Effector memory CD4-positive, alpha-beta T cell (primary cell): ENCODE data around the gene FYCO1.
"Not testable (repeated sequence)": the region's sequence is repeated elsewhere in the genome, so short reads cannot be mapped to it uniquely, and the experiment has no call there.

Experiments
- DNase-seq, 3 donors: peaks; one replicate each; pipeline ENCODE4 v3.0.0-alpha.2; 2020
- H3K27ac ChIP-seq: 2 replicates; pipeline ENCODE4 v1.7.0; 2013; ENCODE audit warnings: mild to moderate bottlenecking, low read length, moderate library complexity; ENCODE audit not compliant: insufficient read depth, poor library complexity, severe bottlenecking
- H3K27me3 ChIP-seq: replicated peaks from 2 replicates; pipeline ENCODE4 v1.7.0; 2013; ENCODE audit warnings: mild to moderate bottlenecking, low read length; ENCODE audit not compliant: insufficient read depth, control insufficient read depth, poor library complexity, severe bottlenecking
- H3K36me3 ChIP-seq: 2 replicates; pipeline ENCODE4 v1.7.0; 2013; ENCODE audit warnings: mild to moderate bottlenecking, low read length, moderate library complexity; ENCODE audit not compliant: control insufficient read depth, insufficient read depth
- H3K4me1 ChIP-seq: 2 replicates; pipeline ENCODE4 v1.7.0; 2013; ENCODE audit warnings: low read length, mild to moderate bottlenecking; ENCODE audit not compliant: control insufficient read depth, insufficient read depth, poor library complexity, severe bottlenecking
- H3K4me3 ChIP-seq: 2 replicates; pipeline ENCODE4 v1.7.0; 2013; ENCODE audit warnings: low read length, low read depth, mild to moderate bottlenecking; ENCODE audit not compliant: insufficient read depth, poor library complexity, severe bottlenecking
- H3K9me3 ChIP-seq: 2 replicates; pipeline ENCODE4 v1.7.0; 2013; ENCODE audit warnings: mild to moderate bottlenecking, low read length, moderate library complexity; ENCODE audit not compliant: control insufficient read depth
- total RNA-seq, 3 donors: gene quantifications; one replicate each; lab custom pipeline; 2026; lab: John Stamatoyannopoulos, UW

The FYCO1 gene
- 59.7 to 104 (median 102) reads per million in 3 donors for total RNA-seq

GRCh38 chr3:45995236-45996192 lies at the start of gene FYCO1:
Gene FYCO1 (minus strand): TSS chr3:45995824. CDS start chr3:45984910, 10,914 bp downstream.
- no peaks in the 10 kb centered on the region for H3K27me3 ChIP-seq
- H3K4me3 ChIP-seq = peak within 1 kb of the TSS; percentile 95
- peaks cover 35% of the 10 kb centered on the region for H3K4me1 ChIP-seq
- H3K36me3 ChIP-seq = no peaks in the 10 kb centered on the region
- H3K27ac ChIP-seq = peak within 1 kb of the TSS; percentile 91
- no peaks in the 10 kb centered on the region for H3K9me3 ChIP-seq
- DNase-seq = peak; percentile 67 to 82 (median 73)

- H3K4me3 ChIP-seq = no peak overlapping the region
- H3K4me1 ChIP-seq = no peaks in the 10 kb centered on the region
- H3K27ac ChIP-seq = no peak overlapping the region
- no peaks in the 10 kb centered on the region for H3K27me3 ChIP-seq
- DNase-seq = no peak
- no peaks in the 10 kb centered on the region for H3K9me3 ChIP-seq
- no peaks in the 10 kb centered on the region for H3K36me3 ChIP-seq
Measured at GRCh38 chr3:46038916-46039315, 43.3 kb upstream of the FYCO1 start.

GRCh38 chr3:46038071-46038470 lies 42.4 kb upstream of the FYCO1 start:
- H3K4me3 ChIP-seq, H3K27me3 ChIP-seq, H3K9me3 ChIP-seq, H3K36me3 ChIP-seq, H3K4me1 ChIP-seq, DNase-seq, H3K27ac ChIP-seq: not testable (repeated sequence)

- no peaks in the 10 kb centered on the region for H3K4me1 ChIP-seq
- no peaks in the 10 kb centered on the region for H3K27me3 ChIP-seq
- H3K36me3 ChIP-seq = no peaks in the 10 kb centered on the region
- no peaks in the 10 kb centered on the region for H3K9me3 ChIP-seq
- DNase-seq = no peak
- no peak overlapping the region for H3K4me3 ChIP-seq
- no peak overlapping the region for H3K27ac ChIP-seq
Measured at GRCh38 chr3:46036191-46036590, 40.6 kb upstream of the FYCO1 start.

- Histone ChIP-seq H3K4me1 (no peaks in the 10 kb centered on the region), H3K27me3 (no peaks in the 10 kb centered on the region), H3K27ac (no peak overlapping the region), H3K9me3 (peaks cover 5% of the 10 kb centered on the region), H3K4me3 (no peak overlapping the region), H3K36me3 (no peaks in the 10 kb centered on the region)
- no peak for DNase-seq
Measured at GRCh38 chr3:46031747-46032146, 36.1 kb upstream of the FYCO1 start.

- Histone ChIP-seq H3K4me3 (no peak overlapping the region), H3K27me3 (no peaks in the 10 kb centered on the region), H3K9me3 (peaks cover 5% of the 10 kb centered on the region), H3K27ac (no peak overlapping the region), H3K4me1 (no peaks in the 10 kb centered on the region), H3K36me3 (no peaks in the 10 kb centered on the region)
- no peak for DNase-seq
Measured at GRCh38 chr3:46031269-46031668, 35.6 kb upstream of the FYCO1 start.

- Histone ChIP-seq H3K4me3 (no peak overlapping the region), H3K9me3 (peaks cover 5% of the 10 kb centered on the region), H3K4me1 (no peaks in the 10 kb centered on the region)
Measured at GRCh38 chr3:46030626-46031025, 35.0 kb upstream of the FYCO1 start.

GRCh38 chr3:46029953-46030543 lies 34.4 kb upstream of the FYCO1 start:
- H3K4me1 ChIP-seq = no peaks in the 10 kb centered on the region
- H3K36me3 ChIP-seq = no peaks in the 10 kb centered on the region
- DNase-seq = no peak

More at GRCh38 chr3:46030626-46031025, 35.0 kb upstream of the FYCO1 start:
- Histone ChIP-seq H3K27ac (no peak overlapping the region), H3K27me3 (no peaks in the 10 kb centered on the region), H3K36me3 (no peaks in the 10 kb centered on the region)
- DNase-seq = no peak

GRCh38 chr3:46027736-46028397 lies 32.2 kb upstream of the FYCO1 start:
- Histone ChIP-seq H3K4me3 (no peak overlapping the region), H3K27me3 (no peaks in the 10 kb centered on the region), H3K4me1 (no peaks in the 10 kb centered on the region), H3K9me3 (peaks cover 5% of the 10 kb centered on the region), H3K36me3 (no peaks in the 10 kb centered on the region), H3K27ac (no peak overlapping the region)
- no peak for DNase-seq

More at GRCh38 chr3:46029953-46030543, 34.4 kb upstream of the FYCO1 start:
- H3K4me3 ChIP-seq = no peak overlapping the region
- no peaks in the 10 kb centered on the region for H3K27me3 ChIP-seq
- H3K27ac ChIP-seq = no peak overlapping the region
- peaks cover 5% of the 10 kb centered on the region for H3K9me3 ChIP-seq
